GM18519 (cell line): ENCODE measurements around the gene HS3ST3A1.

Experiments
- ATAC-seq: cut with Tn5 transposase; IDR thresholded peaks from one replicate; pipeline ENCODE4 v1.9.1; 2021; ENCODE audit warnings: mild to moderate bottlenecking, moderate library complexity; ENCODE audit not compliant: unreplicated experiment, low FRiP score

Gene HS3ST3A1

GRCh38 chr17:13457783-13458182, 143.9 kb downstream of the HS3ST3A1 start:
- ATAC-seq = no peak
